ENCODE measurements around the gene DLX2. TPM values are rescaled to one million over a fixed set of nuclear protein-coding genes. Genes with fewer than 3 reads are reported as not detected.

DLX2 gene
- total and polyA plus RNA-seq, 2 donors = 0.08 TPM; not detected in 1

GRCh38 chr2:172052000-172052983, 50.4 kb downstream of the DLX2 start:
- WGBS = 59% methylated on average over 4 of the region's 4 CpGs
- Histone ChIP-seq H3K4me3 (ENCODE audit: low read depth, low read length) (no peak overlapping the region), H3K4me1 (ENCODE audit: insufficient read depth) (no peaks in the 10 kb centered on the region), H3K27ac (ENCODE audit: low read depth) (no peak overlapping the region), H3K36me3 (ENCODE audit: insufficient read depth) (no peaks in the 10 kb centered on the region)
- no peak for DNase-seq (ENCODE audit: extremely low spot score)

GRCh38 chr2:172050479-172051125, 52.1 kb downstream of the DLX2 start:
- no peaks in the 10 kb centered on the region for H3K4me1 ChIP-seq (ENCODE audit: insufficient read depth)
- 82% methylated on average over 1 of the region's 1 CpG for WGBS
- H3K27ac ChIP-seq (ENCODE audit: low read depth) = no peak overlapping the region
- no peaks in the 10 kb centered on the region for H3K36me3 ChIP-seq (ENCODE audit: insufficient read depth)
- H3K4me3 ChIP-seq (ENCODE audit: low read depth, low read length) = no peak overlapping the region
- no peak for DNase-seq (ENCODE audit: extremely low spot score)

GRCh38 chr2:172049567-172050120, 53.1 kb downstream of the DLX2 start:
- 95% methylated on average over 2 of the region's 2 CpGs for WGBS
- no peaks in the 10 kb centered on the region for H3K36me3 ChIP-seq (ENCODE audit: insufficient read depth)
- no peaks in the 10 kb centered on the region for H3K4me1 ChIP-seq (ENCODE audit: insufficient read depth)
- no peak overlapping the region for H3K4me3 ChIP-seq (ENCODE audit: low read depth, low read length)
- DNase-seq (ENCODE audit: extremely low spot score) = no peak
- H3K27ac ChIP-seq (ENCODE audit: low read depth) = no peak overlapping the region

Other genes with a start within 250 kb of the DLX2 start
- gene SLC25A12, start 208.7 kb downstream of the DLX2 start, total RNA-seq = 56.0 TPM
- gene SLC25A12, start 208.7 kb downstream of the DLX2 start, polyA plus RNA-seq = 37.2 TPM
- gene HAT1, start 180.4 kb downstream of the DLX2 start, total RNA-seq = 60.8 TPM
- gene HAT1, start 180.4 kb downstream of the DLX2 start, polyA plus RNA-seq = 39.3 TPM
- 29.4 TPM for gene METAP1D, start 102.9 kb downstream of the DLX2 start, total RNA-seq
- gene METAP1D, start 102.9 kb downstream of the DLX2 start, polyA plus RNA-seq = 4.1 TPM
- gene DLX1, start 17.4 kb downstream of the DLX2 start, total RNA-seq = 0.21 TPM
- 0.41 TPM for gene DLX1, start 17.4 kb downstream of the DLX2 start, polyA plus RNA-seq

Data from urinary bladder (tissue), 4 donors.